Heart left ventricle (tissue), 13 donors: Measurements from ENCODE around the gene CCNY.

Source experiments
- CTCF ChIP-seq, 12 donors: fragments of 200-600 bp; sonication (generic) in 4 of 12; IDR thresholded peaks; one replicate each; pipeline versions ENCODE4 v1.5.0 to v1.8.0; 2018 to 2022; ENCODE audit warnings: antibody characterized with exemption in 12 of 12, mild to moderate bottlenecking in 5 of 12
- POLR2A ChIP-seq, 2 donors: fragments of 450-650 bp; IDR thresholded peaks; one replicate each; pipeline ENCODE4 v1.6.1; 2017; ENCODE audit warnings: antibody characterized with exemption in 2 of 2, mild to moderate bottlenecking in 2 of 2, moderate library complexity in 2 of 2
- donor health status: ischemic (EF 13 %, LVEDD 7.1; RV severe dilation, severe dysfunction).
- donor health status: DM: no; HTN: yes; CAD: no.
- donor health status: DM: no; HTN: no; CAD: no.
- donor health status: ischemic (EF 25% LVEDD 6.9; RV normal size, moderate dysfunction).
- donor health status: ischemic (EF 25% LVEDD 5.7; RV mildly dilated, moderate dysfunction).
- donor health status: ischemic (EF 35%, LVEDD 5.7; RV mildly dilated, moderate dysfunction).
- donor health status: nonischemic (EF 11% LVEDD 7.7; RV severe dilation, severe dysfunction).
- donor health status: DM: yes; HTN: yes; CAD: no.
- donor health status: PGD.
- donor health status: ischemic (EF 29% LVEDD 5.4; RV normal size, mild dysfunction).
- donor health status: nonischemic (EF 23%, LVEDD 6.1; RV moderate dilation, normal function).

DNA sequence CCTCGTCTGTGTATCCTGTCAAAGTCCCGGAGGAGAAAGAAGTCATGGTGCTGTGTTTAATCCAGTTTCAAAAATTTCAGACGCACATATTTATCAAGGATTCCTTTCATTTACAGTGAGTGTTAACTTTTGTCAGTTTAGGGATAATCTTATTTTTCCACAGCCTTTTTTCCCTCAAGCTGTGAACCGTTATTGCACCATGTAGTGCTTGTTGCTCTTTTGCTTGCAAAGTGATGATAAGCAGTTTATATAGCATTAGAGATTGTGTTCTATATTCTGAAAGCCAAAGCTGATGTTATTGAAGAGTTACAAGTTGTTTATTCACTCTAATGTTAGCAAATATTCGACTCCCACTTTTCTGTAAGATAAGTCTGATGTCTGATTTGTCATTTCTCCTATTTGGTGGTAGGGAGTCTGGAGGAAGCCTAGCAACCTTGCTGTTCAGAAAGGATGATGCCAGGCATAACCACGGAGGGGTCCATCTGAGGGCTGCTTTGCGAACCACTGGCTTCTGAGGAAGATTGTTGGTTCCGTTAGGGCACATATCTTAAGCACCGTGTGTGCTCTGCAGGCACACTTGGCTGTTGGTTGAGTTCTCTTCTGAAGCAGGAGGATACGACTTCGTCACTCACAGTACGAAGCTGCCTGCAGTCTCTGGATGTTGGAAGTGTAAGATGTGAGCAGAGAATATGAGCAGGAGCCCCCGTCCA lies 11.7 kb downstream of the CCNY start:
- TF ChIP-seq POLR2A (IDR thresholded peaks at IDR 0.05) = no peak
- no peak for TF ChIP-seq CTCF (IDR thresholded peaks at IDR 0.05)
